ENCODE measurements around the gene BEND6. TPM values are rescaled to one million over a fixed set of nuclear protein-coding genes. Genes with fewer than 3 reads are reported as not detected.
"Not testable (repeated sequence)": the region's sequence is repeated elsewhere in the genome, so short reads cannot be mapped to it uniquely, and the experiment has no call there.

The BEND6 gene
- polyA plus RNA-seq, 1 donor from 2014 or later: 8.6 TPM

DNA sequence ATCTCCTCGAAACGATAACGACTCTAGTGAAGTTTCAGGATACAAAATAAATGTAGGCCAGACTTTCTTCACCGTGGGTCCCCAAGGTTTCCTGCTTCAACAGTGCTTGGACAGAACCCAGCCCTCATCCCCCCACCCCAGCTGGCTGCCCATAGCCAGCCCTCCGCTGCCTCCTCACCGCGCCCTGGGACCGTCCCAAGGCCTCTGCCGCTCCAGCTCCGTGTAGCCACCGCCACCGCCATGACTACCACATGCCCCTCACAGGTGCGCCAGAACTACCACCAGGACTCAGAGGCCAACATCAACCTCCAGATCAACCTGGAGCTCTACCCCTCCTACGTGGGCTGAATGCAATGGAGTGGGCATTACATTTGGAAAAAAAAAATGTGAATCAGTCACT lies 49.4 kb downstream of the BEND6 start:
- no peaks in the 10 kb centered on the region for H3F3A ChIP-seq (ENCODE audit: insufficient read depth, low read length, poor library complexity, severe bottlenecking)
- no peak for TF ChIP-seq EP300 (conservative IDR thresholded peaks at IDR 0.05; ENCODE audit: poor library complexity, severe bottlenecking)

DNA sequence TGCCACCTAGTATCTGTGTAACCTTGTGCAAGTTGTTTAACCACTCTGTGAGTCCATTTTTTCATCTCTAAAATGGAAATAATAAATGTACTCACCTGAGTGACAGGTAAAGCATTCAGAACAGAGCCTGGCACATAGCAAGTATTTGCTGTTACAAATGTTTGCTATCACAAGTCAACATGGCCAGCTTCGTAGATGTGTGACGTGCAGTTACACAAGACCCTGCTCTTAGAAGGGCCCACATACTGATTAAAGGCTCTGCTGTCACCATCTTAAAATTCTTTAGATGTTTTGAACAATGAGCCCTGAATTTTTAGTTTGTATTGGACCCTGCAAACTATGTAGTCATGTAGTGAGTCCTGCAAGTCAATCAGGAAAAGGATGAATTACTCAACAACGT lies 51.2 kb downstream of the BEND6 start:
- no peaks in the 10 kb centered on the region for H3K9me2 ChIP-seq (ENCODE audit: insufficient read depth, low read length)
- TF ChIP-seq SMC3 (conservative IDR thresholded peaks at IDR 0.05; ENCODE audit: poor library complexity): no peak
- TF ChIP-seq EZH2 (IDR thresholded peaks at IDR 0.05; ENCODE audit: borderline replicate concordance, insufficient read depth, low read length, poor library complexity, severe bottlenecking): no peak
- TF ChIP-seq TAF1 (IDR thresholded peaks at IDR 0.05; ENCODE audit: low read depth): no peak
- TF ChIP-seq, protein P1, sequence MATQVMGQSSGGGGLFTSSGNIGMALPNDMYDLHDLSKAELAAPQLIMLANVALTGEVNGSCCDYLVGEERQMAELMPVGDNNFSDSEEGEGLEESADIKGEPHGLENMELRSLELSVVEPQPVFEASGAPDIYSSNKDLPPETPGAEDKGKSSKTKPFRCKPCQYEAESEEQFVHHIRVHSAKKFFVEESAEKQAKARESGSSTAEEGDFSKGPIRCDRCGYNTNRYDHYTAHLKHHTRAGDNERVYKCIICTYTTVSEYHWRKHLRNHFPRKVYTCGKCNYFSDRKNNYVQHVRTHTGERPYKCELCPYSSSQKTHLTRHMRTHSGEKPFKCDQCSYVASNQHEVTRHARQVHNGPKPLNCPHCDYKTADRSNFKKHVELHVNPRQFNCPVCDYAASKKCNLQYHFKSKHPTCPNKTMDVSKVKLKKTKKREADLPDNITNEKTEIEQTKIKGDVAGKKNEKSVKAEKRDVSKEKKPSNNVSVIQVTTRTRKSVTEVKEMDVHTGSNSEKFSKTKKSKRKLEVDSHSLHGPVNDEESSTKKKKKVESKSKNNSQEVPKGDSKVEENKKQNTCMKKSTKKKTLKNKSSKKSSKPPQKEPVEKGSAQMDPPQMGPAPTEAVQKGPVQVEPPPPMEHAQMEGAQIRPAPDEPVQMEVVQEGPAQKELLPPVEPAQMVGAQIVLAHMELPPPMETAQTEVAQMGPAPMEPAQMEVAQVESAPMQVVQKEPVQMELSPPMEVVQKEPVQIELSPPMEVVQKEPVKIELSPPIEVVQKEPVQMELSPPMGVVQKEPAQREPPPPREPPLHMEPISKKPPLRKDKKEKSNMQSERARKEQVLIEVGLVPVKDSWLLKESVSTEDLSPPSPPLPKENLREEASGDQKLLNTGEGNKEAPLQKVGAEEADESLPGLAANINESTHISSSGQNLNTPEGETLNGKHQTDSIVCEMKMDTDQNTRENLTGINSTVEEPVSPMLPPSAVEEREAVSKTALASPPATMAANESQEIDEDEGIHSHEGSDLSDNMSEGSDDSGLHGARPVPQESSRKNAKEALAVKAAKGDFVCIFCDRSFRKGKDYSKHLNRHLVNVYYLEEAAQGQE (IDR thresholded peaks at IDR 0.05; ENCODE audit: borderline replicate concordance): no peak
- no peak for TF ChIP-seq RAD21 (conservative IDR thresholded peaks at IDR 0.05)
- TF ChIP-seq MXI1 (conservative IDR thresholded peaks at IDR 0.05; ENCODE audit: poor library complexity, severe bottlenecking): no peak
- no peak for TF ChIP-seq POLR2AphosphoS5 (IDR thresholded peaks at IDR 0.05)
- TF ChIP-seq, protein P2, sequence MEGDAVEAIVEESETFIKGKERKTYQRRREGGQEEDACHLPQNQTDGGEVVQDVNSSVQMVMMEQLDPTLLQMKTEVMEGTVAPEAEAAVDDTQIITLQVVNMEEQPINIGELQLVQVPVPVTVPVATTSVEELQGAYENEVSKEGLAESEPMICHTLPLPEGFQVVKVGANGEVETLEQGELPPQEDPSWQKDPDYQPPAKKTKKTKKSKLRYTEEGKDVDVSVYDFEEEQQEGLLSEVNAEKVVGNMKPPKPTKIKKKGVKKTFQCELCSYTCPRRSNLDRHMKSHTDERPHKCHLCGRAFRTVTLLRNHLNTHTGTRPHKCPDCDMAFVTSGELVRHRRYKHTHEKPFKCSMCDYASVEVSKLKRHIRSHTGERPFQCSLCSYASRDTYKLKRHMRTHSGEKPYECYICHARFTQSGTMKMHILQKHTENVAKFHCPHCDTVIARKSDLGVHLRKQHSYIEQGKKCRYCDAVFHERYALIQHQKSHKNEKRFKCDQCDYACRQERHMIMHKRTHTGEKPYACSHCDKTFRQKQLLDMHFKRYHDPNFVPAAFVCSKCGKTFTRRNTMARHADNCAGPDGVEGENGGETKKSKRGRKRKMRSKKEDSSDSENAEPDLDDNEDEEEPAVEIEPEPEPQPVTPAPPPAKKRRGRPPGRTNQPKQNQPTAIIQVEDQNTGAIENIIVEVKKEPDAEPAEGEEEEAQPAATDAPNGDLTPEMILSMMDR (IDR thresholded peaks at IDR 0.05; ENCODE audit: poor library complexity, severe bottlenecking): no peak
- no peak for TF ChIP-seq EP300 (conservative IDR thresholded peaks at IDR 0.05; ENCODE audit: poor library complexity, severe bottlenecking)

More for the DNA sequence above, 49.4 kb downstream of the BEND6 start:
- Histone ChIP-seq H3K9ac (ENCODE audit: low read length) (no peak overlapping the region), H3K27ac (ENCODE audit: low read length) (no peak overlapping the region), H3K79me2 (replicated peaks; ENCODE audit: insufficient read depth, low read length) (no peaks in the 10 kb centered on the region), H3K4me2 (ENCODE audit: low read length) (no peak overlapping the region), H3K27me3 (ENCODE audit: insufficient read depth, low read depth, low read length) (no peaks in the 10 kb centered on the region), H3K4me3 (ENCODE audit: low read length) (no peak overlapping the region), H2AFZ (ENCODE audit: low read depth, low read length) (no peak overlapping the region), H3K9me2 (ENCODE audit: insufficient read depth, low read length) (no peaks in the 10 kb centered on the region), H3K9me3 (ENCODE audit: low read length) (no peaks in the 10 kb centered on the region), H3K36me3 (ENCODE audit: insufficient read depth, low read length) (no peaks in the 10 kb centered on the region), H4K20me1 (ENCODE audit: insufficient read depth) (no peaks in the 10 kb centered on the region)

DNA sequence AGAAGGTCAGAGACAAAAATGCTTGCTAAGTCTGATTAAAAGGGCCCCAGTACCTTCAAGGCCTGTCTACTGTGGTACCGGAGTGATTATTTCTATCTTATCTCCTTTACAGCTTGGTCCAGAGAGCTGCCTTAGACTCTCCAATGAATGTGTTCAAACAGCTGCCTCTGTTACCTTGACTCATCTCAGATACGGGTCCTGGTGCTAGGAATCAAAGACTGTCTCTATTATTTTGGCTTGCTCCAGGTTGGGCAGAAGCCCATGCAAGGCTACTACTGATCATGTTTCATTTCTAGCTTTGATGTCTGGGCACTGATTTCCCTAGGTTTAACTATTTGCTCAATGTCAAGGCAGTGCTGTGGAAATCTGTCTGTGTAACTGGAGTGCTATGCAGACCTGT lies 53.2 kb downstream of the BEND6 start:
- not testable (repeated sequence) for H3K9me2 ChIP-seq (ENCODE audit: insufficient read depth, low read length); H3K4me3 ChIP-seq (ENCODE audit: low read length); H3K27me3 ChIP-seq (ENCODE audit: insufficient read depth, low read depth, low read length); H3K9ac ChIP-seq (ENCODE audit: low read length); H3K27ac ChIP-seq (ENCODE audit: low read length); H3F3A ChIP-seq (ENCODE audit: insufficient read depth, low read length, poor library complexity, severe bottlenecking); H4K20me1 ChIP-seq (ENCODE audit: insufficient read depth); H2AFZ ChIP-seq (ENCODE audit: low read depth, low read length); H3K36me3 ChIP-seq (ENCODE audit: insufficient read depth, low read length); H3K79me2 ChIP-seq (replicated peaks; ENCODE audit: insufficient read depth, low read length); H3K4me2 ChIP-seq (ENCODE audit: low read length); H3K9me3 ChIP-seq (ENCODE audit: low read length)

More for the DNA sequence above, 51.2 kb downstream of the BEND6 start:
- Histone ChIP-seq H3K27ac (ENCODE audit: low read length) (no peak overlapping the region), H4K20me1 (ENCODE audit: insufficient read depth) (no peaks in the 10 kb centered on the region), H3K4me3 (ENCODE audit: low read length) (no peak overlapping the region), H3K9ac (ENCODE audit: low read length) (no peak overlapping the region), H3K4me2 (ENCODE audit: low read length) (no peak overlapping the region), H2AFZ (ENCODE audit: low read depth, low read length) (no peak overlapping the region), H3K27me3 (ENCODE audit: insufficient read depth, low read depth, low read length) (no peaks in the 10 kb centered on the region), H3K79me2 (replicated peaks; ENCODE audit: insufficient read depth, low read length) (no peaks in the 10 kb centered on the region), H3F3A (ENCODE audit: insufficient read depth, low read length, poor library complexity, severe bottlenecking) (no peaks in the 10 kb centered on the region), H3K36me3 (ENCODE audit: insufficient read depth, low read length) (no peaks in the 10 kb centered on the region), H3K9me3 (ENCODE audit: low read length) (no peaks in the 10 kb centered on the region)

Data from neural cell (in vitro differentiated cells).